Inflammatory macrophage treated with lipopolysaccharide for 4 hours (primary cell): Measurements from ENCODE around the gene C13orf46.

Source experiments
- DNase-seq: peaks from one replicate; pipeline ENCODE4 v3.0.0-alpha.2; 2020

The C13orf46 gene

GRCh38 chr13:114009590-114010400 lies 35.9 kb upstream of the C13orf46 start:
- DNase-seq, result no peak

GRCh38 chr13:114008964-114009589 lies 35.2 kb upstream of the C13orf46 start:
- DNase-seq, result no peak

DNA sequence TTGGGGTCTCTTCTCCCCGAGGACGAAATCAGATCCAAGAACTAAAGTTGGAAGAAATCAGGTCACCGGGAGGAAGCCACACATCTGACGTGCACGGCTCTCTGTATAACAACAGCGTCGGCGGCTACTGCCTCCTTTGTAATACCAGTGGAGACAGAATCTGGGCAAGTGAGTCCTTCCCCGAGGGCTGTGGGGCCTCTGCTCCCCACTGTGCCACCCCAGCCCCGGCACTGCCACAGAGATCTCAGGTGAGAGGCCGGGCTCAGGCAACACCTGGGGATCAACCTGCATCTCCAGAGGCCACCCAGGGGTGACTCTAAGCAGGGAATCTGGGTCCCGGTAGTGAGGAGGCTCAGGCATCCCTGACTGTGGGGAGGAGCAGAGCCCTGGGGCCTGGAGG lies 33.7 kb upstream of the C13orf46 start:
- DNase-seq, result no peak

- no peak for DNase-seq
Measured at GRCh38 chr13:114005206-114005724, 31.4 kb upstream of the C13orf46 start.

DNA sequence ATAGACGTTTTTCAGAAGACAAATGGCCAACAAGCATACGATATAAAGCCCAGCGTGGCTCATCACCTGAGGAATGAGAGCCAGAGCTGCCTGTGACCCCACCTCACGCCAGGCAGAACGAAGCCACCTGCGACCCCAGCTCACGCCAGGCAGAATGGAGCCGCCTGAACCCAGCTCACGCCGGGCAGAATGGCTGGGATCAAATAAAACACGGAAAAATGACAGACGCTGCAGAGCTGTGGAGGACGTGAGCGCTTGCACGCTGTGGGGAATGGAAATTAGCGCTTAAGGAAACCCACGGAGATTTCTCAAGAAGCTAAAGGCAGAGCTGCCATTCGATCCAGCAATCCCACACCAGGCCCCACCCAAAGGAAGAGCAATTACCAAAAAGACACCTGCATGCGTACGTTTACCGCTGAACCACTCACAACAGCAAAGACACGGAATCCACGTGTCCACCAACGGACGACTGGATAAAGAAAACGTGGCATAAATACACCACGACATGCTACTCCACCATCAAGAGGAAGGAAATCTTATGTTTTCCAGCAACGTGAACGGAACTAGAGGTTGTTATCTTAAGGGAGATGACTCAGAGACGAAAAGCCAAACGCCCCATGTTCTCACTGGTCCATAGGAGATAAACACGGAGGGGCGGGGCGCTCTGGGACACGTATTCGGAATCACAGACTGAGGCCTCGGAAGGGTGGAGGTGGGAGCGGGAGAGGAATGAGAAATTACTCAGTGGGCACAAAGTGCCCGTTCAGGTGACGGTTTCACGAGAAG lies 30.7 kb upstream of the C13orf46 start:
- DNase-seq, result no peak

DNA sequence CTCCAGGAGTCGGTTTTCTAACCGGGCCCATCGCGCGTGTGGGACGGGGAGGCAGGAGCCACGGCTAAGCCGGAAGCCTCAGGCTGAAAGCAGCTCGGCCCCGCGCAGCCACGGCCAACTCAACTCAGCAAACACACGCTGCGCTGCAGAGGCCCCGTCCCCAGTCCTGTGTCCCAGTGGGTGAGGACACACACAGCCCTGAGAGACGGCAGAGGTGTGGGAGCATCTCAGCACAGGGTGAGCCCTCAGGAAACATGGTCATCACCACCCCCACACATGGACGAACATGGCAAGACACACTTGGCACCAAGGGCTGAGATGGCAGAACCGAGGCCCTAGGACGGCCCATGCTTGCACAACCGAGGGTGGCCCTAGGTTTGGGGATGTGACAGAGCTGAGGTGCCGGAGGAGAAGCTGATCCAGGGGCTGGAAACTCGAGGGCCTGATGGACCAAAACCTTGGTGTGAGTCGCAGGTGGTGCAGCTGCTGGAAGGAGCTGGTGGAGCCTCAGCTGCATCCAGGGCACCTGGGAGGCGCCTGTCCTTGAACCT lies 29.0 kb upstream of the C13orf46 start:
- no peak for DNase-seq

GRCh38 chr13:114002009-114002544 lies 28.2 kb upstream of the C13orf46 start:
- no peak for DNase-seq

- DNase-seq, result no peak
Measured at GRCh38 chr13:114001331-114002008, 27.6 kb upstream of the C13orf46 start.

GRCh38 chr13:114000151-114001040 lies 26.5 kb upstream of the C13orf46 start:
- DNase-seq, result no peak

DNA sequence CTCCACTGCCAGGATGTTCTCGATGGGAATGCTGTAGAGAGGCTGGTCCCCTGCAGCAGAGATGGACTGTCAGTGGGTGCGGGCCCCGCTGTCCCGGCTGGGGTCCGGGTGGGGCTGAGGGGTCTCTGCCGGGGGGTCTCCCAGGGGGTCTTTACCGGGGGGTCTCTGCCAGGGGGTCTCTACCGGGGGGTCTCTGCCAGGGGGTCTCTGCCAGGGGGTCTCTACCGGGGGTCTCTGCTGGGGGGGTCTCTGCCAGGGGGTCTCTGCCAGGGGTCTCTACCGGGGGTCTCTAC lies 25.7 kb upstream of the C13orf46 start:
- DNase-seq, result no peak

GRCh38 chr13:113998781-113999617 lies 25.1 kb upstream of the C13orf46 start:
- DNase-seq, result no peak

DNA sequence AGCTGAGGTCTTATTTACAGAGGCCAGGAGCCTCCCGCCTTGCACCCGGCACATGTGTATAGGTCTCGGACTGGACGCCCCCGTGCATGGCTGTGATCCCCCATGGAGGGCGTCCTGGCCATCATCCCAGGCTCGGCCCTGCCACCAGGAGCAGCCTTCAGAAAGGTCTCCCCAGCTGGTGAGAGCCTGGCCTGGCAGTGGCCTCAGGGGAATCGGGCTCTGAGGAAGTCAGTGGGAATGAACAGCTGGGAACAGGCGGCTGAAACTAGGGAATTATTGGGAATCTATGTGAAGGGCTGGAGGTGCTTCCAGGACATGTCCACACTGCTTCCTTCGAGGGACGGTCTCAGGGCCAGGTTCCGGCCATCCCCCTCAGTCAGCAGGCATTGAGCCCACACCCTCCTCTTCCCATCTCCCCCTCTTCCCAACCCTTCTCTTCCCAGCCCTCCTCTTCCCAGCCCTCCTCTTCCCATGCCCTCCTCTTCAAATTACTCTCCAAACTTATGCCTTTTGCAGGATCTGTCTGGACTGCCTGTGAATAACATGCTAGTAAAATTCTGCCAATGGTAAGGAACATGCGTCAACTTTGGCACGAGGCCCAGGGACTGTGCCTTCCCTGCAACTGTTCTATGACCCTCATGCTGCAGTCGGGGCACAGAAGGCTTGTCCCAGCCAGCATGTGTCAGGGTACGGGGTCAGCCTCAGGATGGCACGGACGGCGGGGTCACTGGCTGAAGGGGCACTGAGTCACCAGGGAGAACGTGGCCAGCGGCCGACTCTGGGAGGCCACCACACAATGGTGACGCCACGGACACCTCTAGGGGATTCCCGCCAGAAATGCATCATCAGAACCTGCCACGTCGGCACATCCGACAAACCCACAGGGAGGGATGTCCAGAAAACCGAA lies 24.2 kb upstream of the C13orf46 start:
- no peak for DNase-seq

GRCh38 chr13:113996912-113997745 lies 23.3 kb upstream of the C13orf46 start:
- DNase-seq, result no peak

DNA sequence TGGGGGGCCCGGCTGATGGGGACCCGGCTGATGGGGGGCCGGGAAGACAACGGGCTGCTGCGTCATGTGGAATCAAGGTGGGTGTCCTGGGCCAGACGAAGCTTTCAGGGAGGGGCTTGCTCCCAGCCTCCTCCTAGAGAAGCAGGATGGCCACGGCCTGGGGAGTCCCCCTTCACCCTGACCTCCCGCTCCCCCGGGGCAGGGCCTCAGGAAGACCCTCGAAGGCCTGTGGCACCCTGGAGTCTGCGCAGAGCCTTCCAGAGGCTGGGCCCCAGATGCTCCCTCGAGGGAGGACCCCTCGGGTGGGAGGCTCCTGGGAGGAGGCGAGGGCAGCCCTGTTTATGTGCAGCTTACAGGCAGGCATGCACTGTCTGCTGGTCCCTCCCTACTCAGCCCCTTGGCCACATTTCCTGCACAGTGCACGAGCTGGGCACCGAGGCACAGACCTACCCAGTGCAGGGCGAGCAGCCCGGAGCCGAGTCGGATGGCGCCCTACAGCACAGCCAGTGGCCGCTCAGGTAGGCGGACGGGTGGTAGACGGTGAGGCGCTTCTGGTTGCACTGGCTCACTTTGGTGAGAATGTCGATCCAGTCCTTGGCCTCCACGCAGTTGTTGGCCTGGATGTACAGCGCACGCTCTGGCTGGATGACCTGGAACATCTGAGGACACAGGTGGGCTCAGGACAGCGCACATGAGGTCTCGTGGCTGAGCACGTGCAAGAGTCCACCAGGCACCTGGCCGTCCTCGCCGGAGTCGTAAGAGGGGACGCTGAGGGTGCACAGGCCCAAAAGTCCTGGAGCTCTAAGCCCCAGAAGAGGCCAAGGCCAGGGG lies 22.4 kb upstream of the C13orf46 start:
- DNase-seq, result no peak

DNA sequence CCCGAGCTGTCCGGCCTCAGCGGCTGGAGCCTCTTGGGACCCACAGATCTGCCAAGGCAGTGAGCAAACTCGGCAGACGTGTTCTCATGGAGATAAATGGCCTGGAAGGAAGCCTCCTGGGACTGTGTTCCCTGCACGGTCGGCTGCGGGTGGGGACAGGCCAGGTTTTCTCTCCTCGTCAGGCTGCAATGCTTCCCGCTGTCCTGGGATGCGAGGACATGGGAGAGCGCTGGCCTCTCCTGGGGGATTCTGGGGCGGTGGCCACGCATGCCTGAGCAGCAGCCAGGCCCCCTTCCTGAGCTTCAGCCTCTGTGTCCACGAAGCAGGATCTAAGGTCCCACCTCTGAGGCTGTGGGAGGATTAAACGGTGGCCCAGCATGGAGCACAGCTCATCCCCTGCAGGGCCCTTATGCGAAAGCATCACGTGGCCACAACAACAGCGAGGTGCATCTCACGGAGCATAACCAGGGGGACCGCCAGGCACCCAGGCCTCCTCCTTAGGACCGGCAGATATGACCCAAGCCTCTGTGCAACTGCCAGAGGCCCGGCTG lies 21.2 kb upstream of the C13orf46 start:
- DNase-seq, result no peak

DNA sequence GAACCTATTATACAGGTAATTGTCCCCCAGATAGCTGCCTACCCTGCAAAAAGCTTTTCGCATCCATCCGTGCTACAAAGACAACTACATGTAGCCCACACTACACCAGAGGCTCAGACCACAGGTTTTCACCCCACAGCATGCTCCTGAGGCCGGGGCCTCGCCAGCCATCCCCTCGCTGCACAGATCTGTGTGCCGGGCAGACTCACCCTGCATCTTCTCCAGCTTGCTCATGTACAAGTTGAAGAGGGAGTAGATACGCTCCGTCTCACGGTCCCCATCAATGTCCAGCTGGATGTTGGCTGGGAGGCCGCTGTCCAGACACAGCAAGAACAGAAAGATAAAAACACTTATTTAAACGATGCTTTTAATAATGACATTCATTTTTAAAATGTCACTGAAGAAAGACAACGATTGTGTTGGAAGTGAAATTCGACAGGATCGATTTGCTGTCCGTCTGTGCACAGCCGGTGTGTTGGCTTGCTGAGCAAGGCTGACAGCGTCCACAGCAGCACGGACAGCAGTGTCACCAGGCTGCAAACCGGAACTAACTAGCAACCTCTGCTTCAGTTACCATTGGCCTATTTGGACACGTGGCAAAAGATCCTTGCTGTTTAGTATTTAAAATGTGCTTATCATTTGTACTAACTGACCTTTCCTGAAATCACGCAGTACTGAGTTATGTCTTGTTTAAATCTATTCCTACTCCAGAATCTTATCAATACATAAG lies 18.6 kb upstream of the C13orf46 start:
- no peak for DNase-seq
